KMS-11 (cell line): ENCODE measurements around the gene SACS.
"Not testable (repeated sequence)": the region's sequence is repeated elsewhere in the genome, so short reads cannot be mapped to it uniquely, and the experiment has no call there.

ENCODE experiments used
- H2AFZ ChIP-seq: fragments of 200-600 bp; sonication (generic); 2 replicates; pipeline ENCODE4 v1.6.1; 2016; ENCODE audit warnings: antibody characterized with exemption, mixed run types, low read depth
- H3K27ac ChIP-seq: fragments of 200-600 bp; sonication (generic); 2 replicates; pipeline ENCODE4 v1.6.1; 2016; ENCODE audit warnings: mild to moderate bottlenecking, mixed run types
- H3K27me3 ChIP-seq: fragments of 200-600 bp; sonication (generic); 2 replicates; pipeline ENCODE4 v1.6.1; 2017; ENCODE audit warnings: mild to moderate bottlenecking, low read depth, mixed run types, moderate library complexity; ENCODE audit not compliant: insufficient read depth
- H3K36me3 ChIP-seq: fragments of 200-600 bp; sonication (generic); 2 replicates; pipeline ENCODE4 v1.6.1; 2017; ENCODE audit warnings: mild to moderate bottlenecking, mixed run types; ENCODE audit not compliant: insufficient read depth
- H3K4me1 ChIP-seq: fragments of 200-600 bp; sonication (generic); 2 replicates; pipeline ENCODE4 v1.6.1; 2016; ENCODE audit warnings: mild to moderate bottlenecking, low read depth, mixed run types; ENCODE audit not compliant: poor library complexity, severe bottlenecking
- H3K4me2 ChIP-seq: fragments of 200-600 bp; sonication (generic); 2 replicates; pipeline ENCODE4 v1.7.0; 2016; ENCODE audit warnings: mild to moderate bottlenecking, mixed run types
- H3K4me3 ChIP-seq: fragments of 200-600 bp; sonication (generic); IDR thresholded peaks from 2 replicates; pipeline ENCODE4 v1.6.1; 2017; ENCODE audit warnings: low read depth, low read length, mixed read lengths; ENCODE audit not compliant: insufficient read depth
- H3K79me2 ChIP-seq: fragments of 200-600 bp; sonication (generic); 2 replicates; pipeline ENCODE4 v1.6.1; 2016; ENCODE audit warnings: low read depth, mixed run types; ENCODE audit not compliant: insufficient read depth
- H3K9ac ChIP-seq: fragments of 200-600 bp; sonication (generic); 2 replicates; pipeline ENCODE4 v1.6.1; 2016; ENCODE audit warnings: mild to moderate bottlenecking, mixed run types
- H4K20me1 ChIP-seq: fragments of 200-600 bp; sonication (generic); 2 replicates; pipeline ENCODE4 v1.6.1; 2016; ENCODE audit warnings: mild to moderate bottlenecking, mixed run types; ENCODE audit not compliant: insufficient read depth
- CTCF ChIP-seq: fragments of 200-600 bp; sonication (generic); conservative IDR thresholded peaks from 2 replicates; pipeline ENCODE4 v1.6.1; 2017; ENCODE audit warnings: low read depth, mild to moderate bottlenecking, antibody characterized with exemption, low read length, moderate library complexity, mixed read lengths

SACS gene

GRCh38 chr13:23414682-23415081 lies 18.8 kb downstream of the SACS start:
- H2AFZ ChIP-seq: no peak overlapping the region
- no peak overlapping the region for H3K4me3 ChIP-seq
- no peaks in the 10 kb centered on the region for H3K4me1 ChIP-seq
- H4K20me1 ChIP-seq: no peaks in the 10 kb centered on the region
- no peak overlapping the region for H3K4me2 ChIP-seq
- H3K9ac ChIP-seq: no peak overlapping the region
- H3K79me2 ChIP-seq: no peaks in the 10 kb centered on the region
- H3K27ac ChIP-seq: no peak overlapping the region
- H3K27me3 ChIP-seq: no peaks in the 10 kb centered on the region
- H3K36me3 ChIP-seq: no peaks in the 10 kb centered on the region
- no peak for TF ChIP-seq CTCF

GRCh38 chr13:23411706-23412105 lies 21.8 kb downstream of the SACS start:
- Histone ChIP-seq H3K36me3 (no peaks in the 10 kb centered on the region), H3K4me3 (no peak overlapping the region), H3K27ac (no peak overlapping the region), H3K27me3 (no peaks in the 10 kb centered on the region), H3K4me2 (no peak overlapping the region), H3K4me1 (no peaks in the 10 kb centered on the region), H2AFZ (no peak overlapping the region), H3K9ac (no peak overlapping the region), H4K20me1 (no peaks in the 10 kb centered on the region), H3K79me2 (no peaks in the 10 kb centered on the region)
- no peak for TF ChIP-seq CTCF

GRCh38 chr13:23411220-23411619 lies 22.3 kb downstream of the SACS start:
- Histone ChIP-seq H3K4me1 (no peaks in the 10 kb centered on the region), H3K79me2 (no peaks in the 10 kb centered on the region), H3K9ac (no peak overlapping the region), H3K27ac (no peak overlapping the region), H3K27me3 (no peaks in the 10 kb centered on the region), H4K20me1 (no peaks in the 10 kb centered on the region), H2AFZ (no peak overlapping the region), H3K4me3 (no peak overlapping the region), H3K36me3 (no peaks in the 10 kb centered on the region), H3K4me2 (no peak overlapping the region)
- no peak for TF ChIP-seq CTCF

GRCh38 chr13:23408026-23408425 lies 25.5 kb downstream of the SACS start:
- Histone ChIP-seq H3K27ac (no peak overlapping the region), H3K4me2 (no peak overlapping the region), H4K20me1 (no peaks in the 10 kb centered on the region), H3K4me3 (no peak overlapping the region), H3K27me3 (no peaks in the 10 kb centered on the region), H3K79me2 (no peaks in the 10 kb centered on the region), H3K36me3 (no peaks in the 10 kb centered on the region), H3K4me1 (no peaks in the 10 kb centered on the region), H2AFZ (no peak overlapping the region), H3K9ac (no peak overlapping the region)
- no peak for TF ChIP-seq CTCF

GRCh38 chr13:23401156-23401555 lies 32.3 kb downstream of the SACS start:
- H3K27me3 ChIP-seq, H3K4me1 ChIP-seq, H3K79me2 ChIP-seq, H3K27ac ChIP-seq, H3K36me3 ChIP-seq, H3K4me2 ChIP-seq, H2AFZ ChIP-seq, H4K20me1 ChIP-seq, H3K9ac ChIP-seq, H3K4me3 ChIP-seq: not testable (repeated sequence)
